GM19351 (cell line): ENCODE measurements around the gene NYNRIN.
"Not testable (repeated sequence)": the region's sequence is repeated elsewhere in the genome, so short reads cannot be mapped to it uniquely, and the experiment has no call there.

Experiments used
- ATAC-seq: cut with Tn5 transposase; IDR thresholded peaks from one replicate; pipeline ENCODE4 v1.9.1; 2021; ENCODE audit warnings: mild to moderate bottlenecking, moderate library complexity; ENCODE audit not compliant: unreplicated experiment

Gene NYNRIN

GRCh38 chr14:24369907-24370687 lies 28.7 kb upstream of the NYNRIN start:
- no peak for ATAC-seq

GRCh38 chr14:24370748-24371147 lies 28.1 kb upstream of the NYNRIN start:
- no peak for ATAC-seq

- not testable (repeated sequence) for ATAC-seq
Measured at GRCh38 chr14:24371605-24372004, 27.2 kb upstream of the NYNRIN start.

GRCh38 chr14:24372701-24373416 lies 25.9 kb upstream of the NYNRIN start:
- ATAC-seq = no peak

- no peak for ATAC-seq
Measured at GRCh38 chr14:24376448-24377070, 22.2 kb upstream of the NYNRIN start.

- ATAC-seq = no peak
Measured at GRCh38 chr14:24377126-24377525, 21.7 kb upstream of the NYNRIN start.

GRCh38 chr14:24377657-24378056 lies 21.1 kb upstream of the NYNRIN start:
- ATAC-seq = no peak

GRCh38 chr14:24378327-24378726 lies 20.5 kb upstream of the NYNRIN start:
- ATAC-seq = no peak

GRCh38 chr14:24378981-24379906 lies 19.6 kb upstream of the NYNRIN start:
- no peak for ATAC-seq

- no peak for ATAC-seq
Measured at GRCh38 chr14:24379907-24380730, 18.7 kb upstream of the NYNRIN start.

- no peak for ATAC-seq
Measured at GRCh38 chr14:24381363-24382063, 17.3 kb upstream of the NYNRIN start.

GRCh38 chr14:24382064-24382371 lies 16.8 kb upstream of the NYNRIN start:
- no peak for ATAC-seq

- no peak for ATAC-seq
Measured at GRCh38 chr14:24384169-24384568, 14.6 kb upstream of the NYNRIN start.

- ATAC-seq = no peak
Measured at GRCh38 chr14:24385524-24385923, 13.3 kb upstream of the NYNRIN start.

- no peak for ATAC-seq
Measured at GRCh38 chr14:24387009-24387345, 11.8 kb upstream of the NYNRIN start.

GRCh38 chr14:24387579-24387978 lies 11.2 kb upstream of the NYNRIN start:
- ATAC-seq = not testable (repeated sequence)

GRCh38 chr14:24388474-24389179 lies 10.2 kb upstream of the NYNRIN start:
- ATAC-seq = no peak

GRCh38 chr14:24389226-24389848 lies 9.5 kb upstream of the NYNRIN start:
- no peak for ATAC-seq
